ENCODE measurements around the gene DHRS2. TPM values are rescaled to one million over a fixed set of nuclear protein-coding genes. Genes with fewer than 3 reads are reported as not detected.

The DHRS2 gene
- total and polyA plus RNA-seq, 2 of the 13 experiments (the other 11 are each of a cell fraction or from before 2014, with no cell fraction given) = 1,621 to 3,021 TPM

- TF ChIP-seq ZNF570 (CRISPR knock-in tag; IDR thresholded peaks at IDR 0.05; ENCODE audit: borderline replicate concordance) = no peak
- no peak for TF ChIP-seq ZNF569 (CRISPR knock-in tag; IDR thresholded peaks at IDR 0.05; ENCODE audit: borderline replicate concordance)
- no peak for TF ChIP-seq SMAD9 (CRISPR knock-in tag; IDR thresholded peaks at IDR 0.05)
- TF ChIP-seq ZNF589 (CRISPR knock-in tag; conservative IDR thresholded peaks at IDR 0.05) = peak; percentile 86
- no peak for TF ChIP-seq MIER3 (CRISPR knock-in tag; IDR thresholded peaks at IDR 0.05; ENCODE audit: borderline replicate concordance)
- TF ChIP-seq CHCHD3 (CRISPR knock-in tag; IDR thresholded peaks at IDR 0.05) = peak; percentile 74; the same call in 1 of the 2 replicates
- TF ChIP-seq ZNF34 (CRISPR knock-in tag; IDR thresholded peaks at IDR 0.05; ENCODE audit: borderline replicate concordance) = 0 out of 2 replicates have a peak, but pooled peaks have one; percentile 59
- TF ChIP-seq ZZZ3 (CRISPR knock-in tag; IDR thresholded peaks at IDR 0.05; ENCODE audit: borderline replicate concordance) = no peak
- TF ChIP-seq TOE1 (CRISPR knock-in tag; IDR thresholded peaks at IDR 0.05) = no peak; the same call in 1 of the 2 replicates
- no peak for TF ChIP-seq SRSF1 (optimal IDR thresholded peaks at IDR 0.05; ENCODE audit: low read depth, low read length)
- no peak for TF ChIP-seq ZNF512 (CRISPR knock-in tag; IDR thresholded peaks at IDR 0.05)
- TF ChIP-seq, protein P1, sequence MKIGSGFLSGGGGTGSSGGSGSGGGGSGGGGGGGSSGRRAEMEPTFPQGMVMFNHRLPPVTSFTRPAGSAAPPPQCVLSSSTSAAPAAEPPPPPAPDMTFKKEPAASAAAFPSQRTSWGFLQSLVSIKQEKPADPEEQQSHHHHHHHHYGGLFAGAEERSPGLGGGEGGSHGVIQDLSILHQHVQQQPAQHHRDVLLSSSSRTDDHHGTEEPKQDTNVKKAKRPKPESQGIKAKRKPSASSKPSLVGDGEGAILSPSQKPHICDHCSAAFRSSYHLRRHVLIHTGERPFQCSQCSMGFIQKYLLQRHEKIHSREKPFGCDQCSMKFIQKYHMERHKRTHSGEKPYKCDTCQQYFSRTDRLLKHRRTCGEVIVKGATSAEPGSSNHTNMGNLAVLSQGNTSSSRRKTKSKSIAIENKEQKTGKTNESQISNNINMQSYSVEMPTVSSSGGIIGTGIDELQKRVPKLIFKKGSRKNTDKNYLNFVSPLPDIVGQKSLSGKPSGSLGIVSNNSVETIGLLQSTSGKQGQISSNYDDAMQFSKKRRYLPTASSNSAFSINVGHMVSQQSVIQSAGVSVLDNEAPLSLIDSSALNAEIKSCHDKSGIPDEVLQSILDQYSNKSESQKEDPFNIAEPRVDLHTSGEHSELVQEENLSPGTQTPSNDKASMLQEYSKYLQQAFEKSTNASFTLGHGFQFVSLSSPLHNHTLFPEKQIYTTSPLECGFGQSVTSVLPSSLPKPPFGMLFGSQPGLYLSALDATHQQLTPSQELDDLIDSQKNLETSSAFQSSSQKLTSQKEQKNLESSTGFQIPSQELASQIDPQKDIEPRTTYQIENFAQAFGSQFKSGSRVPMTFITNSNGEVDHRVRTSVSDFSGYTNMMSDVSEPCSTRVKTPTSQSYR (CRISPR knock-in tag; IDR thresholded peaks at IDR 0.05; ENCODE audit: borderline replicate concordance) = no peak
- TF ChIP-seq ZNF546 (CRISPR knock-in tag; conservative IDR thresholded peaks at IDR 0.05) = no peak
- no peak for TF ChIP-seq NONO (IDR thresholded peaks at IDR 0.05)
- no peak for TF ChIP-seq NONO (CRISPR knock-in tag; conservative IDR thresholded peaks at IDR 0.05)
- no peak; the same call in 1 of the 2 replicates for TF ChIP-seq ZNF639 (CRISPR knock-in tag; conservative IDR thresholded peaks at IDR 0.05)
- TF ChIP-seq ZNF251 (CRISPR knock-in tag; IDR thresholded peaks at IDR 0.05) = no peak
- no peak; the same call in 1 of the 2 replicates for TF ChIP-seq SATB2 (CRISPR knock-in tag; IDR thresholded peaks at IDR 0.05)
- no peak for TF ChIP-seq TAF1 (CRISPR knock-in tag; IDR thresholded peaks at IDR 0.05)
- 0 out of 2 replicates have a peak, but pooled peaks have one; percentile 27 for TF ChIP-seq PCBP1 (IDR thresholded peaks at IDR 0.05; ENCODE audit: borderline replicate concordance, low read depth, low read length)
- TF ChIP-seq NFRKB (IDR thresholded peaks at IDR 0.05) = no peak
- no peak for TF ChIP-seq PREB (CRISPR knock-in tag; IDR thresholded peaks at IDR 0.05)
- TF ChIP-seq ETV6 (CRISPR knock-in tag; conservative IDR thresholded peaks at IDR 0.05) = no peak
These were observed 9.9 kb downstream of the DHRS2 start (continued) for GRCh38 chr14:23645812-23646647.

Data from HepG2 (cell line).